GM19395 (cell line): ENCODE data around the gene RAB3IP.
"Not testable (repeated sequence)": the region's sequence is repeated elsewhere in the genome, so short reads cannot be mapped to it uniquely, and the experiment has no call there.

ENCODE experiments used
- ATAC-seq: cut with Tn5 transposase; IDR thresholded peaks from one replicate; pipeline ENCODE4 v1.9.1; 2021; ENCODE audit warnings: mild to moderate bottlenecking, moderate library complexity; ENCODE audit not compliant: unreplicated experiment

Gene RAB3IP

GRCh38 chr12:69834147-69834546, 95.5 kb downstream of the RAB3IP start:
- no peak for ATAC-seq

GRCh38 chr12:69834576-69834975, 95.9 kb downstream of the RAB3IP start:
- no peak for ATAC-seq

- no peak for ATAC-seq
Observed at GRCh38 chr12:69835081-69835480, 96.4 kb downstream of the RAB3IP start.

GRCh38 chr12:69836015-69836414, 97.4 kb downstream of the RAB3IP start:
- no peak for ATAC-seq

- ATAC-seq = no peak
Observed at GRCh38 chr12:69837191-69837590, 98.5 kb downstream of the RAB3IP start.

- no peak for ATAC-seq
Observed at GRCh38 chr12:69837657-69838415, 99.2 kb downstream of the RAB3IP start.

GRCh38 chr12:69840727-69841126, 102.1 kb downstream of the RAB3IP start:
- ATAC-seq = no peak

GRCh38 chr12:69843608-69844007, 104.9 kb downstream of the RAB3IP start:
- no peak for ATAC-seq

- ATAC-seq = no peak
Observed at GRCh38 chr12:69844416-69844815, 105.8 kb downstream of the RAB3IP start.

GRCh38 chr12:69844836-69845235, 106.2 kb downstream of the RAB3IP start:
- ATAC-seq = no peak

GRCh38 chr12:69846976-69847375, 108.3 kb downstream of the RAB3IP start:
- no peak for ATAC-seq

- no peak for ATAC-seq
Observed at GRCh38 chr12:69851976-69852375, 113.3 kb downstream of the RAB3IP start.

GRCh38 chr12:69853176-69853961, 114.7 kb downstream of the RAB3IP start:
- ATAC-seq = not testable (repeated sequence)

GRCh38 chr12:69866698-69867097, 128.0 kb downstream of the RAB3IP start:
- no peak for ATAC-seq

- ATAC-seq = no peak
Observed at GRCh38 chr12:69868695-69869094, 130.0 kb downstream of the RAB3IP start.

GRCh38 chr12:69872804-69873203, 134.1 kb downstream of the RAB3IP start:
- ATAC-seq = no peak
